HEK293 (cell line): ENCODE measurements around the gene PPP1R14C.

Experiments
- CTCF ChIA-PET: fragments of 350-600 bp; formaldehyde crosslinking; extraction: SDS; loops from one replicate; lab custom pipeline; 2021; ENCODE audit warnings: antibody characterized with exemption; lab: Yijun Ruan, JAX
- POLR2A ChIA-PET: fragments of 300-600 bp; formaldehyde crosslinking; extraction: SDS; loops from one replicate; lab custom pipeline; 2020; ENCODE audit warnings: antibody characterized with exemption, inconsistent platforms; lab: Yijun Ruan, JAX
- H3K27ac ChIP-seq: fragments of 200-500 bp; sonication (Bioruptor generic); 2 replicates; pipeline ENCODE4 v1.5.1; 2014; ENCODE audit warnings: low read depth, low read length, control low read depth, inconsistent platforms; ENCODE audit errors: extremely low read depth
- H3K36me3 ChIP-seq, 2 experiments: fragments of 200-500 bp in 1 of 2; sonication (Bioruptor generic) in 1 of 2; 1 replicate in 1 of 2; 2 replicates in 1 of 2; pipeline ENCODE4 v1.5.1; 2014 to 2017; ENCODE audit warnings: inconsistent platforms in 2 of 2, low read length in 2 of 2; ENCODE audit not compliant: control insufficient read depth in 2 of 2, insufficient read depth in 1 of 2
- H3K4me1 ChIP-seq: fragments of 200-500 bp; sonication (Bioruptor generic); 2 replicates; pipeline ENCODE4 v1.5.1; 2014; ENCODE audit warnings: mild to moderate bottlenecking, low read length, inconsistent platforms; ENCODE audit not compliant: control insufficient read depth, insufficient read depth
- H3K4me3 ChIP-seq: 2 replicates; pipeline ENCODE4 v1.5.1; 2011; ENCODE audit warnings: low read depth, mild to moderate bottlenecking, control low read depth, low read length, moderate library complexity
- H3K9me3 ChIP-seq: fragments of 200-500 bp; sonication (Bioruptor generic); 2 replicates; pipeline ENCODE4 v1.5.1; 2014; ENCODE audit warnings: low read depth, low read length, inconsistent platforms; ENCODE audit not compliant: control insufficient read depth, insufficient read depth
- GLIS1 ChIP-seq: fragments of 450-650 bp; formaldehyde crosslinking; IDR thresholded peaks from 2 replicates; pipeline ENCODE4 v1.5.1; 2016; ENCODE audit warnings: missing biosample characterization, missing genetic modification characterization
- INSM2 ChIP-seq: fragments of 450-650 bp; formaldehyde crosslinking; IDR thresholded peaks from 2 replicates; pipeline ENCODE4 v1.5.1; 2016; ENCODE audit warnings: missing biosample characterization, missing genetic modification characterization
- SP7 ChIP-seq: fragments of 450-650 bp; formaldehyde crosslinking; IDR thresholded peaks from 2 replicates; pipeline ENCODE4 v1.5.1; 2016; ENCODE audit warnings: missing biosample characterization, missing genetic modification characterization
- ZBTB49 ChIP-seq: fragments of 450-650 bp; formaldehyde crosslinking; IDR thresholded peaks from 2 replicates; pipeline ENCODE4 v1.5.1; 2016; ENCODE audit warnings: missing biosample characterization, missing genetic modification characterization, low read depth
- ZFP69B ChIP-seq: fragments of 450-650 bp; formaldehyde crosslinking; IDR thresholded peaks from 2 replicates; pipeline ENCODE4 v1.5.1; 2016; ENCODE audit warnings: missing biosample characterization, missing genetic modification characterization
- ZIC2 ChIP-seq: fragments of 450-650 bp; formaldehyde crosslinking; IDR thresholded peaks from 2 replicates; pipeline ENCODE4 v1.5.1; 2016; ENCODE audit warnings: missing biosample characterization, missing genetic modification characterization
- ZNF121 ChIP-seq: fragments of 450-650 bp; formaldehyde crosslinking; IDR thresholded peaks from 2 replicates; pipeline ENCODE4 v1.5.1; 2016; ENCODE audit warnings: missing biosample characterization, missing genetic modification characterization
- ZNF148 ChIP-seq: fragments of 450-650 bp; formaldehyde crosslinking; IDR thresholded peaks from 2 replicates; pipeline ENCODE4 v1.5.0; 2017; ENCODE audit warnings: missing biosample characterization, missing genetic modification characterization, borderline replicate concordance
- ZNF311 ChIP-seq: fragments of 450-650 bp; formaldehyde crosslinking; IDR thresholded peaks from 2 replicates; pipeline ENCODE4 v1.5.1; 2017; ENCODE audit warnings: missing biosample characterization, missing genetic modification characterization, borderline replicate concordance
- ZNF335 ChIP-seq: fragments of 450-650 bp; formaldehyde crosslinking; conservative IDR thresholded peaks from 2 replicates; pipeline ENCODE4 v1.5.1; 2016; ENCODE audit warnings: missing biosample characterization, missing genetic modification characterization
- ZNF555 ChIP-seq: fragments of 450-650 bp; formaldehyde crosslinking; conservative IDR thresholded peaks from 2 replicates; pipeline ENCODE4 v1.5.1; 2017; ENCODE audit warnings: missing biosample characterization, mild to moderate bottlenecking, missing genetic modification characterization, inconsistent platforms
- ZNF558 ChIP-seq: fragments of 450-650 bp; formaldehyde crosslinking; IDR thresholded peaks from 2 replicates; pipeline ENCODE4 v1.5.1; 2016; ENCODE audit warnings: missing biosample characterization, missing genetic modification characterization
- ZNF596 ChIP-seq: fragments of 450-650 bp; IDR thresholded peaks from 2 replicates; pipeline ENCODE4 v1.5.0; 2018; ENCODE audit warnings: missing biosample characterization, mild to moderate bottlenecking, missing genetic modification characterization, moderate library complexity
- ZNF610 ChIP-seq: fragments of 450-650 bp; formaldehyde crosslinking; IDR thresholded peaks from 2 replicates; pipeline ENCODE4 v1.5.1; 2016; ENCODE audit warnings: missing biosample characterization, missing genetic modification characterization, borderline replicate concordance
- ZNF645 ChIP-seq: fragments of 450-650 bp; formaldehyde crosslinking; IDR thresholded peaks from 2 replicates; pipeline ENCODE4; 2016; ENCODE audit warnings: missing biosample characterization, missing genetic modification characterization
- ZNF670 ChIP-seq: fragments of 450-650 bp; formaldehyde crosslinking; IDR thresholded peaks from 2 replicates; pipeline ENCODE4 v1.5.1; 2016; ENCODE audit warnings: missing biosample characterization, missing genetic modification characterization, low read depth
- ZNF785 ChIP-seq: fragments of 450-650 bp; formaldehyde crosslinking; IDR thresholded peaks from 2 replicates; pipeline ENCODE4 v1.5.1; 2016; ENCODE audit warnings: missing biosample characterization, missing genetic modification characterization

The PPP1R14C gene

GRCh38 chr6:150177952-150178520 lies 35.2 kb downstream of the PPP1R14C start:
- TF ChIP-seq ZNF335 (tag by site-specific recombination) (no peak), ZFP69B (tag by site-specific recombination) (no peak), ZNF121 (tag by site-specific recombination) (no peak), ZNF148 (tag by site-specific recombination) (no peak), ZNF610 (tag by site-specific recombination) (no peak), ZNF555 (tag by site-specific recombination) (no peak), INSM2 (tag by site-specific recombination) (no peak), ZNF311 (tag by site-specific recombination) (no peak), GLIS1 (peak; percentile 61; the same call in 1 of the 2 replicates), ZIC2 (tag by site-specific recombination) (peak; percentile 72), ZBTB49 (tag by site-specific recombination) (no peak), SP7 (tag by site-specific recombination) (no peak), ZNF785 (tag by site-specific recombination) (no peak), ZNF596 (tag by site-specific recombination) (no peak), ZNF645 (tag by site-specific recombination) (no peak), ZNF558 (tag by site-specific recombination) (no peak)
- TF ChIP-seq, all 188 proteins: peak for 2
- CTCF ChIA-PET = interaction anchor here (0.7 to 1.4 kb wide), 3 partner anchors 17 to 154 kb away, joined by 3 to 6 read pairs (median 3); no protein-coding TSS in a partner anchor
- H3K4me1 ChIP-seq = peaks cover 3% of the 10 kb centered on the region
- no peak overlapping the region for H3K4me3 ChIP-seq
- no peaks in the 10 kb centered on the region; a peak in 1 of 3 replicates for H3K36me3 ChIP-seq
- no peaks in the 10 kb centered on the region for H3K9me3 ChIP-seq
- POLR2A ChIA-PET = no interaction called here
- no peak overlapping the region for H3K27ac ChIP-seq

- Histone ChIP-seq H3K4me3 (no peak overlapping the region), H3K4me1 (peaks cover 3% of the 10 kb centered on the region), H3K36me3 (no peaks in the 10 kb centered on the region; a peak in 1 of 3 replicates)
- ChIA-PET CTCF (interaction anchor here (0.7 to 0.8 kb wide), 2 partner anchors 51 to 108 kb away, joined by 3 to 6 read pairs; no protein-coding TSS in a partner anchor), POLR2A (interaction anchor here (0.7 kb wide), 1 partner anchor 8 kb away, joined by 4 read pairs; no protein-coding TSS in a partner anchor)
- TF ChIP-seq ZNF121 (tag by site-specific recombination) (peak; percentile 86), ZNF670 (tag by site-specific recombination) (no peak)
- TF ChIP-seq, all 188 proteins: peak for 1
- Histone ChIP-seq H3K9me3 (no peaks in the 10 kb centered on the region), H3K27ac (no peak overlapping the region)
These were observed 36.2 kb downstream of the PPP1R14C start for GRCh38 chr6:150179030-150179429.
